Glutamatergic neuron (in vitro differentiated cells): ENCODE data around the gene TOM1L2. TPM values are rescaled to one million over a fixed set of nuclear protein-coding genes. Genes with fewer than 3 reads are reported as not detected.

Experiments
- DNase-seq: peaks from one replicate; pipeline ENCODE4 v3.0.0; 2022
- H3K27ac Mint-ChIP-seq: one replicate; pipeline ENCODE4 v1.8.0; 2020; ENCODE audit warnings: mild to moderate bottlenecking, mixed read lengths, inconsistent platforms; ENCODE audit not compliant: unreplicated experiment
- H3K27me3 Mint-ChIP-seq: one replicate; pipeline ENCODE4 v1.8.0; 2020; ENCODE audit warnings: mild to moderate bottlenecking, moderate library complexity, mixed read lengths, inconsistent platforms; ENCODE audit not compliant: unreplicated experiment
- H3K36me3 Mint-ChIP-seq: one replicate; pipeline ENCODE4 v1.8.0; 2020; ENCODE audit warnings: mild to moderate bottlenecking, mixed read lengths, inconsistent platforms; ENCODE audit not compliant: unreplicated experiment
- H3K4me1 Mint-ChIP-seq: one replicate; pipeline ENCODE4 v1.8.0; 2020; ENCODE audit warnings: mild to moderate bottlenecking, low read depth, mixed read lengths, inconsistent platforms; ENCODE audit not compliant: unreplicated experiment
- H3K4me3 Mint-ChIP-seq: one replicate; pipeline ENCODE4 v1.8.0; 2020; ENCODE audit warnings: mild to moderate bottlenecking, mixed read lengths, inconsistent platforms; ENCODE audit not compliant: unreplicated experiment
- H3K9me3 Mint-ChIP-seq: one replicate; pipeline ENCODE4 v1.8.0; 2020; ENCODE audit warnings: mild to moderate bottlenecking, moderate library complexity, mixed read lengths, inconsistent platforms; ENCODE audit not compliant: unreplicated experiment
- CTCF ChIP-seq: fragments of 200-600 bp; sonication (generic); IDR thresholded peaks from one replicate; pipeline ENCODE4 v1.5.0; 2021; ENCODE audit not compliant: partially characterized antibody, unreplicated experiment
- total RNA-seq: library from RNA; stranded (reverse); fragmentation: NEBNext Ultra II Directional; extraction: Animal tissue kit (Norgen Biotek cat#: 25700); gene quantifications from one replicate; pipeline ENCODE4 v1.2.1, GENCODE V29; 2021; ENCODE audit not compliant: unreplicated experiment

TOM1L2 gene
- total RNA-seq, 1 donor from 2014 or later: 62.8 TPM

- TF ChIP-seq CTCF: no peak
- DNase-seq: no peak
- Mint-ChIP-seq H3K4me1 (peaks cover 46% of the 10 kb centered on the region), H3K27me3 (peaks cover 12% of the 10 kb centered on the region), H3K9me3 (peaks cover 17% of the 10 kb centered on the region), H3K27ac (no peak overlapping the region), H3K4me3 (peak overlapping the region; percentile 0), H3K36me3 (no peaks in the 10 kb centered on the region)
Observed at GRCh38 chr17:17882082-17882581, 90.1 kb downstream of the TOM1L2 start.

- TF ChIP-seq CTCF: no peak
- H3K36me3 Mint-ChIP-seq: no peaks in the 10 kb centered on the region
Observed at GRCh38 chr17:17880577-17881196, 91.5 kb downstream of the TOM1L2 start.

GRCh38 chr17:17877529-17878358, 94.5 kb downstream of the TOM1L2 start:
- Mint-ChIP-seq H3K36me3 (no peaks in the 10 kb centered on the region), H3K27me3 (peaks cover 5% of the 10 kb centered on the region), H3K4me3 (peak overlapping the region; percentile 32), H3K9me3 (peaks cover 11% of the 10 kb centered on the region), H3K27ac (no peak overlapping the region), H3K4me1 (peaks cover 43% of the 10 kb centered on the region)
- DNase-seq: no peak
- TF ChIP-seq CTCF: no peak

More at GRCh38 chr17:17880577-17881196, 91.5 kb downstream of the TOM1L2 start:
- DNase-seq: no peak
- Mint-ChIP-seq H3K4me3 (no peak overlapping the region), H3K9me3 (peaks cover 15% of the 10 kb centered on the region), H3K27ac (no peak overlapping the region), H3K4me1 (peaks cover 50% of the 10 kb centered on the region), H3K27me3 (peaks cover 10% of the 10 kb centered on the region)

GRCh38 chr17:17876959-17877528, 95.2 kb downstream of the TOM1L2 start:
- DNase-seq: no peak
- no peak for TF ChIP-seq CTCF
- Mint-ChIP-seq H3K27ac (no peak overlapping the region), H3K9me3 (peaks cover 8% of the 10 kb centered on the region), H3K27me3 (peaks cover 5% of the 10 kb centered on the region), H3K36me3 (no peaks in the 10 kb centered on the region), H3K4me3 (peak overlapping the region; percentile 32), H3K4me1 (peaks cover 38% of the 10 kb centered on the region)
